PC-9 (cell line): Measurements from ENCODE around the gene RRBP1.

Experiments used
- CTCF ChIP-seq: fragments of 200-600 bp; sonication (generic); conservative IDR thresholded peaks from 2 replicates; pipeline ENCODE4 v1.6.1; 2017; ENCODE audit warnings: mixed run types, antibody characterized with exemption, mild to moderate bottlenecking, moderate library complexity
- EZH2 ChIP-seq: fragments of 200-600 bp; sonication (generic); IDR thresholded peaks from 2 replicates; pipeline ENCODE4 v1.8.0; 2017; ENCODE audit warnings: antibody characterized with exemption, low read depth

- no peak for TF ChIP-seq CTCF
- no peak for TF ChIP-seq EZH2
These were observed 80.1 kb downstream of the RRBP1 start for GRCh38 chr20:17601957-17602356.
